Islet of Langerhans (tissue), 1 donor: ENCODE measurements around the gene CALD1.

ENCODE experiments used
- FAIRE-seq: peaks from one replicate; lab custom pipeline; 2011; peaks lifted over from hg19 to GRCh38; lab: Jason Lieb, UNC

CALD1 gene

DNA sequence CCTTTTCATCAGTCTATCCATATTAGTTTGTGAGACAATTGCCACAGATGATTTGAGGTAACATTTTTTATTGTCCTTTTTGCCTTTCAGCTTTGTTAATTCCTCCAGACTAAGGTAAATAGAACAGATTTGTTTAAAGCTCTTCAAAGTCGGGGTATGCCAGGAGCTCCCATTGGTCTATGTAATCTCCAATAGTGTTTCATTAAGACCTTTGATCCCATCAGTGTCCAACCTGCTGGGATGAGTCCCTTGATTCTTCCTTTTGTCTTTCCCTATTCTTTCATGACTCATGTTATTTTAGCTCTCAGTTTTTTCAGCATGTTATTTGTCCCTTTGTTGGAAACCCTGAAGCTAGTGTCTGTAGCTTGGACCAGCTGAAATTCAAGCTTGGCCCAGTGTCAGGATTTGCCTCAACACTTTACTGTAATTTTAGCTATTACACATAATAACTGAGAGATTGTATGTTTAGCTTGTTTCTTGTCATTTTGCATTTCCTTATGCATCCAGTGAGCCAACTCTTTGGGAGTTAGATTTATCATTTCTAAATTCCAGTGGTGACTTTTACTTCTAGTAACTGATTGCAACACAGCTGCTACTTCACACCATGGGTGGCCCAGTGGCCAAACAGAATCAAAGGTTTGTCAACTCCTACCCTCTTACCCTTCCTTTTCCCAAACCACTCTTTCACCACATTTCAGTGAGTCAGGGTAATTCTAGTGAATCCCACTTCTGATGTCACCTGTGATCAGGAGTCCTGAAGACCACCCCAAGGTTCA, 222.1 kb downstream of the CALD1 start:
- FAIRE-seq: no peak

DNA sequence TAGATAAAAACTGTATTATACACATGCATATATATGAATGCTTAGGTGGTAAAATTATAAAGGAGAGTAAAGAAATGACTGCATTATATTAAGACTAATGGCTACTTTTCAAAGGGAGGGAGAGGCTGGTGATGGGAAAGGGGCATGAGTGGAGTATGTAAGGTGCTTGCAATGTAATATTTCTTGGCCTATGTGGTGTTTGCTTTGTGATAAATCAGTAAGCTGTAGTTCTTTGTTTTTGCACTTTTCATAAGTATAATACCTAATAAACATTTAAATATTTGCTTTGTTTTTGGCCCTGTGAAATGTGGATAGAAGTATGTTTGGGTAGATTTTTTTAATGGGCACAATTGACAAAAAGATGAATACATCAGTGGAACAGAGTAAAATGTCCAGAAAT, 232.8 kb downstream of the CALD1 start:
- FAIRE-seq: no peak
